HCT116 (cell line): ENCODE results near the gene MN1. TPM values are rescaled to one million over a fixed set of nuclear protein-coding genes. Genes with fewer than 3 reads are reported as not detected.

Experiments used
- ATAC-seq: fragments of 200-7000 bp; cut with Tn5 transposase; 2 replicates; pipeline ENCODE4 v1.9.1; 2020; ENCODE audit warnings: mild to moderate bottlenecking, moderate library complexity
- BruUV-seq: library from RNA; stranded (reverse); fragments of 400-500 nt; replicated peaks from 2 replicates; lab custom pipeline; 2021; lab: Mats Ljungman, UMichigan
- CTCF ChIA-PET: fragments of 300-600 bp; sonication (Branson Sonifier 250); formaldehyde crosslinking; loops from one replicate; lab custom pipeline; 2021; ENCODE audit warnings: antibody characterized with exemption; lab: Charles Lee
- POLR2A ChIA-PET: fragments of 300-600, 350-600 bp; sonication (Branson Sonifier 250); formaldehyde crosslinking; loops from one replicate; lab custom pipeline; 2021; ENCODE audit warnings: antibody characterized with exemption; lab: Charles Lee
- RAD21 ChIA-PET, 2 experiments: fragments of 300-600 bp; sonication (Branson Sonifier 250); formaldehyde crosslinking; loops; one replicate each; lab custom pipeline; 2023; ENCODE audit warnings: low total read pairs in 2 of 2; ENCODE audit not compliant: uncharacterized antibody in 2 of 2, unreplicated experiment in 2 of 2, low non-redundant PET in 1 of 2; lab: Charles Lee
- DNase-seq: peaks from one replicate; pipeline ENCODE4 v3.0.0-alpha.2; 2010; ENCODE audit warnings: low read depth, low spot score
- H2AFZ ChIP-seq: fragments of 200-600 bp; shearing (Covaris generic), sonication (generic); 2 replicates; pipeline ENCODE4 v1.6.1; 2017; ENCODE audit warnings: low read depth, mixed run types, mixed read lengths, antibody characterized with exemption, low read length; ENCODE audit not compliant: poor library complexity, severe bottlenecking
- H3K27ac ChIP-seq: 2 replicates; pipeline ENCODE4 v1.5.1; 2012; ENCODE audit warnings: low read depth, low read length
- H3K27me3 ChIP-seq: fragments of 200-600 bp; sonication (generic); 2 replicates; pipeline ENCODE4 v1.6.1; 2016; ENCODE audit warnings: mixed run types, low read length, mixed read lengths; ENCODE audit not compliant: insufficient read depth
- H3K36me3 ChIP-seq, 2 experiments: fragments of 200-500 bp in 1 of 2; fragments of 200-600 bp in 1 of 2; sonication (Bioruptor generic) in 1 of 2; sonication (generic) in 1 of 2; 2 replicates each; pipeline versions ENCODE4 v1.5.1 to v1.6.1; 2014 to 2016; ENCODE audit warnings: low read length in 2 of 2, inconsistent platforms in 1 of 2, mixed read lengths in 1 of 2, mixed run types in 1 of 2; ENCODE audit not compliant: insufficient read depth in 2 of 2, control insufficient read depth in 1 of 2
- H3K4me1 ChIP-seq, 2 experiments: fragments of 200-600 bp in 1 of 2; sonication (generic) in 1 of 2; 2 replicates each; pipeline versions ENCODE4 v1.5.1 to v1.6.1; 2012 to 2017; ENCODE audit warnings: low read length in 2 of 2, inconsistent platforms in 1 of 2, mild to moderate bottlenecking in 1 of 2, mixed read lengths in 1 of 2, mixed run types in 1 of 2, moderate library complexity in 1 of 2; ENCODE audit not compliant: insufficient read depth in 2 of 2, control insufficient read depth in 1 of 2
- H3K4me2 ChIP-seq: fragments of 200-600 bp; sonication (generic); 2 replicates; pipeline ENCODE4 v1.6.1; 2017; ENCODE audit warnings: mixed run types, low read length, mixed read lengths
- H3K4me3 ChIP-seq, 2 experiments: fragments of 200-600 bp in 1 of 2; sonication (generic) in 1 of 2; replicated peaks in 1 of 2; 2 replicates each; pipeline ENCODE4 v1.5.1; 2011 to 2016; ENCODE audit warnings: low read length in 2 of 2, control low read depth in 1 of 2, low read depth in 1 of 2, mild to moderate bottlenecking in 1 of 2, mixed read lengths in 1 of 2, mixed run types in 1 of 2
- H3K79me2 ChIP-seq: fragments of 200-600 bp; sonication (generic); 2 replicates; pipeline ENCODE4 v1.6.1; 2017; ENCODE audit warnings: mild to moderate bottlenecking, mixed run types, low read length, moderate library complexity, mixed read lengths; ENCODE audit not compliant: insufficient read depth
- H3K9ac ChIP-seq: fragments of 200-600 bp; sonication (generic); 2 replicates; pipeline ENCODE4 v1.6.1; 2016; ENCODE audit warnings: low read length, mixed read lengths
- H3K9me2 ChIP-seq: fragments of 200-600 bp; sonication (generic), shearing (Covaris generic); 2 replicates; pipeline ENCODE4 v1.6.1; 2017; ENCODE audit warnings: mixed run types, mild to moderate bottlenecking, moderate library complexity; ENCODE audit not compliant: insufficient read depth
- H3K9me3 ChIP-seq, 2 experiments: fragments of 200-500 bp in 1 of 2; fragments of 200-600 bp in 1 of 2; sonication (Bioruptor generic) in 1 of 2; sonication (generic) in 1 of 2; 2 replicates each; pipeline ENCODE4 v1.6.1; 2014 to 2017; ENCODE audit warnings: low read length in 2 of 2, mixed read lengths in 2 of 2, inconsistent platforms in 1 of 2, low read depth in 1 of 2, mild to moderate bottlenecking in 1 of 2, mixed run types in 1 of 2, moderate library complexity in 1 of 2; ENCODE audit not compliant: control insufficient read depth in 1 of 2, insufficient read depth in 1 of 2
- H4K20me1 ChIP-seq: fragments of 200-600 bp; sonication (generic), shearing (Covaris generic); 2 replicates; pipeline ENCODE4 v1.6.1; 2017; ENCODE audit warnings: mixed run types, mild to moderate bottlenecking, moderate library complexity; ENCODE audit not compliant: insufficient read depth
- CEBPB ChIP-seq: IDR thresholded peaks from 2 replicates; pipeline ENCODE4 v1.6.1; 2012; ENCODE audit warnings: low read depth
- EGR1 ChIP-seq: IDR thresholded peaks from 2 replicates; pipeline ENCODE4 v1.6.1; 2012; ENCODE audit warnings: low read depth
- EZH2 ChIP-seq: fragments of 200-600 bp; sonication (generic); IDR thresholded peaks from 2 replicates; pipeline ENCODE4 v1.6.1; 2017; ENCODE audit warnings: antibody characterized with exemption, mixed run types
- EZH2phosphoT487 ChIP-seq: fragments of 200-600 bp; IDR thresholded peaks from 2 replicates; pipeline ENCODE4 v1.6.1; 2018; ENCODE audit warnings: antibody characterized with exemption, borderline replicate concordance
- JUND ChIP-seq: IDR thresholded peaks from 2 replicates; pipeline ENCODE4 v1.6.1; 2012
- POLR2AphosphoS5 ChIP-seq: IDR thresholded peaks from 2 replicates; pipeline ENCODE4 v1.6.1; 2011; ENCODE audit warnings: mild to moderate bottlenecking, low read depth, low read length, moderate library complexity
- RAD21 ChIP-seq: IDR thresholded peaks from 2 replicates; pipeline ENCODE4 v1.6.1; 2012; ENCODE audit warnings: low read depth, mild to moderate bottlenecking
- SP1 ChIP-seq: IDR thresholded peaks from 2 replicates; pipeline ENCODE4 v1.6.1; 2012; ENCODE audit warnings: low read depth
- SRF ChIP-seq: IDR thresholded peaks from 2 replicates; pipeline ENCODE4 v1.6.1; 2012; ENCODE audit warnings: low read depth
- TCF7L2 ChIP-seq: IDR thresholded peaks from 2 replicates; pipeline ENCODE4 v1.7.0; 2011; ENCODE audit warnings: borderline replicate concordance, inconsistent platforms; ENCODE audit not compliant: insufficient read depth, insufficient read length; ENCODE audit errors: extremely low read depth
- YY1 ChIP-seq: IDR thresholded peaks from 2 replicates; pipeline ENCODE4 v1.6.1; 2011; ENCODE audit warnings: low read length, low read depth, moderate library complexity, mild to moderate bottlenecking; ENCODE audit not compliant: insufficient replicate concordance; ENCODE audit errors: extremely low read depth
- intact Hi-C: fragments of 100-400 bp; cut with micrococcal nuclease; formaldehyde crosslinking; loops from 2 replicates; pipeline ENCODE4 v1.10.0; 2022
- total RNA-seq: library from RNA; stranded (reverse); gene quantifications from one replicate; pipeline ENCODE4 v1.2.1, GENCODE V29; 2021; ENCODE audit not compliant: unreplicated experiment
- TF ChIP-seq, protein P1 (sequence below): IDR thresholded peaks from 2 replicates; pipeline ENCODE4 v1.6.1; 2012
- TF ChIP-seq, protein P2 (sequence below), 3 experiments: fragments of 200-600 bp in 1 of 3; sonication (generic) in 1 of 3; IDR thresholded peaks in 2 of 3; conservative IDR thresholded peaks in 1 of 3; 2 replicates each; pipeline ENCODE4 v1.5.1; 2012 to 2017; ENCODE audit warnings: low read depth in 2 of 3, low read length in 2 of 3, antibody characterized with exemption in 1 of 3, borderline replicate concordance in 1 of 3, control low read depth in 1 of 3, mild to moderate bottlenecking in 1 of 3, mixed read lengths in 1 of 3, mixed run types in 1 of 3, moderate library complexity in 1 of 3; ENCODE audit not compliant: insufficient read depth in 1 of 3

MN1 gene
- total RNA-seq, 1 experiment from 2014 or later = 2.9 TPM

- H3K4me3 ChIP-seq = no peak overlapping the region
- ChIA-PET RAD21 (no interaction called here), POLR2A (no interaction called here), CTCF (interaction anchor here (0.9 to 1.1 kb wide), 3 partner anchors 10 to 30 kb away, joined by 3 read pairs; no protein-coding TSS in a partner anchor)
- H3K4me2 ChIP-seq = no peak overlapping the region
- no peaks in the 10 kb centered on the region for H3K9me2 ChIP-seq
- intact Hi-C loops = no loop called here
- DNase-seq (no peak), ATAC-seq (no peak)
- H4K20me1 ChIP-seq = no peaks in the 10 kb centered on the region
- H3K79me2 ChIP-seq = no peaks in the 10 kb centered on the region
- no peak overlapping the region for H2AFZ ChIP-seq
- BruUV-seq = no TSS peak
- H3K27me3 ChIP-seq = peaks cover 5% of the 10 kb centered on the region; the same call in 1 of the 2 replicates
- no peaks in the 10 kb centered on the region for H3K9me3 ChIP-seq
- H3K9ac ChIP-seq = no peak overlapping the region
- H3K27ac ChIP-seq = no peak overlapping the region
- no peaks in the 10 kb centered on the region; a peak in 1 of 4 replicates for H3K36me3 ChIP-seq
- peaks cover 0 to 9% of the 10 kb centered on the region in 2 experiments; a peak in 2 of 4 replicates for H3K4me1 ChIP-seq
- no peak for TF ChIP-seq EGR1
- TF ChIP-seq POLR2AphosphoS5 = no peak
- TF ChIP-seq RAD21 = no peak
- no peak for TF ChIP-seq SP1
- no peak for TF ChIP-seq JUND
- TF ChIP-seq, protein P1, sequence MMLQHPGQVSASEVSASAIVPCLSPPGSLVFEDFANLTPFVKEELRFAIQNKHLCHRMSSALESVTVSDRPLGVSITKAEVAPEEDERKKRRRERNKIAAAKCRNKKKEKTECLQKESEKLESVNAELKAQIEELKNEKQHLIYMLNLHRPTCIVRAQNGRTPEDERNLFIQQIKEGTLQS = no peak
- TF ChIP-seq, protein P2, sequence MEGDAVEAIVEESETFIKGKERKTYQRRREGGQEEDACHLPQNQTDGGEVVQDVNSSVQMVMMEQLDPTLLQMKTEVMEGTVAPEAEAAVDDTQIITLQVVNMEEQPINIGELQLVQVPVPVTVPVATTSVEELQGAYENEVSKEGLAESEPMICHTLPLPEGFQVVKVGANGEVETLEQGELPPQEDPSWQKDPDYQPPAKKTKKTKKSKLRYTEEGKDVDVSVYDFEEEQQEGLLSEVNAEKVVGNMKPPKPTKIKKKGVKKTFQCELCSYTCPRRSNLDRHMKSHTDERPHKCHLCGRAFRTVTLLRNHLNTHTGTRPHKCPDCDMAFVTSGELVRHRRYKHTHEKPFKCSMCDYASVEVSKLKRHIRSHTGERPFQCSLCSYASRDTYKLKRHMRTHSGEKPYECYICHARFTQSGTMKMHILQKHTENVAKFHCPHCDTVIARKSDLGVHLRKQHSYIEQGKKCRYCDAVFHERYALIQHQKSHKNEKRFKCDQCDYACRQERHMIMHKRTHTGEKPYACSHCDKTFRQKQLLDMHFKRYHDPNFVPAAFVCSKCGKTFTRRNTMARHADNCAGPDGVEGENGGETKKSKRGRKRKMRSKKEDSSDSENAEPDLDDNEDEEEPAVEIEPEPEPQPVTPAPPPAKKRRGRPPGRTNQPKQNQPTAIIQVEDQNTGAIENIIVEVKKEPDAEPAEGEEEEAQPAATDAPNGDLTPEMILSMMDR (IDR thresholded peaks at IDR 0.05 in 2 of 3, conservative IDR thresholded peaks at IDR 0.05 in 1 of 3; ENCODE audit: borderline replicate concordance in 1 of 3, insufficient read depth in 1 of 3, low read depth in 2 of 3, low read length in 2 of 3) = no peak
- TF ChIP-seq TCF7L2 = no peak
- TF ChIP-seq EZH2 = no peak
- no peak for TF ChIP-seq CEBPB
- no peak for TF ChIP-seq YY1
- no peak for TF ChIP-seq EZH2phosphoT487
- no peak for TF ChIP-seq SRF
These were observed 52.8 kb downstream of the MN1 start for GRCh38 chr22:27748751-27749191.
